Stimulated activated CD4-positive, alpha-beta T cell treated with anti-CD3 and anti-CD28 coated beads, Interleukin-4, amount 100 ng/mL, for 4 hours (primary cell): ENCODE data around the gene RBP4.

Experiments used
- DNase-seq, 2 experiments: peaks; one replicate each; pipeline ENCODE4 v3.0.0-alpha.2; 2020

RBP4 gene

DNA sequence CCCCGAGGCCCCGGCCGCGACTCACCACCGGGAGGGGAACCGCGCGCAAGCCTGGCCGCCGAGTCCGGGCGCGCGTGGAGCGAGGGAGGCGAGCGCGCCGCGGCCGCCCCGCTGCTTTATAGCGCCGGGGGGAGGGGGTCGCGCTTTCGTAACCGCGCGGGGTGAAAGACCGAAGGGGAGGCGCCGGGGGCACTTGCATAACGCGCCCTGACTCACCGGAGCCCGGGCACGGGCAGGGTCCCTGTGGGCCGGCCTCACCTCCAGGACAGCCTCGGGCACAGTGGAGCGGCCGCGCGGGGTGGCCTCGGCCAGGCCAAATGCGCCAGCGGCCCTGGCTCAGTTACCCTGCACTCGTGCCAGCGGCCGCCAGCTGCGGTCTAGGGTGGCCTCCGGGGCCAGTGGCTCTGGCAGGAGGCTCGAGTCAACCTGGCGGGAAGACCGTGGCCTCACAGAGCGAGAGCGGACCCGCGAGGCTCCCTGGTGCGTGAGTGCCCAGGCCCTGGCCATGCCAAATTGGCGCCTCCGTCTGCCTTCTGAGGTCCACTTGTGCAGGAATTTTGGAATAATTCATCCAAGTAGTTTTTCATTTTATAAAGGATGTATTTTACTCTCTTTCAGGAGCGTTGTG is at the start of gene RBP4:
TSS of gene RBP4 (minus strand) at position 90 of the 628 bp plus-strand sequence. CDS start 207 bp downstream, outside the sequence.
- DNase-seq = no peak

DNA sequence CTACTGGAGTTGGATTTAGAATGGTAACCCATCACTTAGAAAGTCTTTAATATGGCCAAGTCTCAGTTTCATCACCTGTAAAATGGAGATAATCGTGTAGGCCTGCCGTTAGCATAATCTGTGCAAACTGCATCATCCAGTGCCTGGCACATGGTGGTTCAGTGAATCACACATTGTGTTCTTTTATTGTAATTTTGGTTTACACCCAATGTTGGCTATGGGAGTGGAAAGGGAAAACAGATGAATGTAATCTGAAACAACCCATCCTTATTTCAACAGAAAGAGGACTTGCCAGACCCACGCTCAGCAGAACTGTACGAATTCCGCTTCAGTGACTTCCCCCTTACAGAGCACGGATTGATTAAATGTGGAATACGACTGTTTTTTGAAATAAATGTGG is 38.8 kb upstream of the RBP4 start:
- DNase-seq = no peak

DNA sequence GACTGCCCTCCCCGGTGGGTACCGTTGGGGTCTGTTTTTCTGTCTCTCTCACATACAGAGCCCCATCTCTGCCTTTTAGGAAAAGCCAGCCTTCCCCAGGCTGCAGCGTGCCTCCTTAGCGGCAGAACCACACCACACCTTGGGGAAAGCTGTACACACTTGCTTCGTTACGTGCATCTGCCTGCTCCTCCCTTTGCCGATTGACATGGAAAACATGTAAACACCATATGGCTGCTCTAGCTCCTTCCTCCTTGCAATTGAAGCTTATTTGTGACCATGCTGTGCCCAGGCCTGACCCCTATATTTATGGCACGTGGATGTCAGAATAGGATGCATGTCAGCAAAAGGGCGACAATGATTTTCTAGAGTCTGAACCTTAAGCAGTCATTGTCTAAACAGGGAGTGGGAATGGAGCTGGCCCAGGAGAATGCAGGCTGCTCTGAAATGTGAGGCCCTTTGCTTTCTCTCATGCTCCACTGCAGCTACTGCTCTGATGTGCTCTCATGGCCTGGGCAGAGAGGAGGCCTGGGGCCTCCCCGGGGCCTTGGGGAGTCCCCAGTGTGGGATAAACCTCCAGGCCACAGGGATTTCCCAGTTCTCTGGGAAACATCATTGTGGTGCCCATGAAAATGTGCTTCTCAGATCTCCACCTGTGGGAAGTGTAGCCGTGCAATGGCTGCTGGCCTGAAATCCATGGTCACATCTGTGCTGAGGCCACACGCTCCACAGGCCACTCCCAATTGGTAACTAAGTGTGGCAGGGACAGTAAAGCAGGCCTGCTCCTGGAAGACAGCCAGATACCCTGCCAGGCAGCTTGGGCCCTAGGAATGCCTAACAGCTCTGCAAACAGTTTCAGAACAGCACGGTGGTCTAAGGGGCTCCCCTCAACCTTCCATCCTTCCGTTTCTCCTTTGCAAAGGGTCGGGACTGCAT is 29.9 kb upstream of the RBP4 start:
- no peak for DNase-seq

DNA sequence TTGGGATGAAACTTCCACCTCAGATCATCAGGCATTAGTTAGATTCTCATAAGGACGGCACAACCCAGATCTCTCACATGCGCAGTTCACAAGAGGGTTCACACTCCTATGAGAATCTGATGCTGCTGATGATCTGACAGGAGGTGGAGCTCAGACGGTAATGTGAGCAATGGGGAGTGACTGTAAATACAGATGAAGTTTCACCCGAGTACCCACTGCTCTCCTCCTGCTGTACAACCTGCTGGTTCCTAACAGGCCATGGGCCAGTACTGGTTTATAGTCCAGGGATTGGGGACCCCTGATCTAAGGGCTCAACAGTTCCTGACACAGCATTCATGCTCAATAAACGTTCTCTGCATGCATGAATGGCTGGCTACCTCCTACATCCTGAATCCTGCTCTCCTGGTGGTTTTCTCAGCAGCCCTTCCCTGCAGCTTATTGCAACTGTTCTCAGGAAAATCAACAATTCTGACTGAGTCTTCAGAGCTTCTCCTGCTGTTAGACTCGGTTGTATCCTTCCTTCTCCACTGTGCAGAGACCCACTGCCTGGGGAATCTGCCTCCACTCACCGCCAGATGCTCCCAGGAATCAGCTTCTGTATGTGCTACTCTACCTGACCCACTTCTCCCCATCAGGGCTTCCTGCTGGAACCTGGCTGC is 28.7 kb upstream of the RBP4 start:
- DNase-seq = no peak

DNA sequence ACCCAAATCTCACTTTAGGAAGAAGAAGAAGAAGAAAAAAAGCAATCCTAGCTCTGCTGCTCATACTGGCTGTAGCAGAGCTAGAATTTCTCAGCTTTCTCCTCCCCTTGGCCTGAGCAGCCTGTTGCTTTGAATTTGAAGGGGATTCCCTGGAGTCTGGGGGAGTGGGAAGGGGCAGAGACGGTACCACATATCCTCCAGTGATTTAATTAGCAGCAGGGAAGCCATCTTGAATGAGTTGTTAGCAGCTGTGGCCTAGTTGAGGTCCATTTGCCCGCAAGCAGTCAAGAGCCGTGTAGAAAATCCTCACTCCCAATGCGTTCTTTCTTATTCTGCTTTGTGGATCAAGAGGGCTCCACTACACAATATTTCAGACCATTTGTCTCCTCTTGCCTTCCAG is 27.8 kb upstream of the RBP4 start:
- no peak for DNase-seq

DNA sequence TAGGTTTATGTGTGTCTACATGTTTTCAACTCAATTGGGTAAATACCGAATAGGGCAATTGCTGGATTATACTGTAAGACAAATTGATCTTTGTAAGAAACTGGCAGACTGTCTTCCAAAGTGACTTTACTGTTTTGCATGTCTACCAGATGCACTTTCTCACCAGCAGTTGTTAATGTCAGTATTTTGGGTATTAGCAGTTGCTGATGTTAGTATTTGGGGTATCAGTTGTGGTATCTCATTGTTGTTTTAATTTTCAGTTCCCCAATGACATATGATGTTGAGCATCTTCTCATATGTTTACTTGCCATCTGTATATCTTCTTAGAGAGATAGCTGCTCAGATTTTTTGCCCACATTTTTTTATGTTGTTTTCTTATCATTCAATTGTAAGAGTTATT is 21.9 kb upstream of the RBP4 start:
- DNase-seq = no peak

DNA sequence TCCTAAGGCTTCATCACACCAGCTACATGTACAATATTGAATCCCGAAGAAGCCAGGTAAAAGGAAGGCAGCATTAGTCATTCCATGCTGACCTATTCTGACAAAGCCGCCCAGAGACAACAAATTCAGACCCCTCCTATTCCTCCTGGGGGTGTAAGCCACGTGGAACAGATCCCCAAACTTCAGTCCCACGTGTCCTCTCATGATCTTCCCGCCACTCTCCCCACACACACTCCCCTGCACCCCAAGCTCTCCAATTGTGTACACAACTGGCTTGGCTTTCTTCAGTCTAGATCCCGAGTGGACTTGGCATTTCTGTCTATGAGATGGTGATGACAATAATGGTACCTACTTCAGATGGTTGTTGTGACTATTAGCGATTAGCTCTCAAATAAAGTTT is 19.9 kb upstream of the RBP4 start:
- no peak for DNase-seq

DNA sequence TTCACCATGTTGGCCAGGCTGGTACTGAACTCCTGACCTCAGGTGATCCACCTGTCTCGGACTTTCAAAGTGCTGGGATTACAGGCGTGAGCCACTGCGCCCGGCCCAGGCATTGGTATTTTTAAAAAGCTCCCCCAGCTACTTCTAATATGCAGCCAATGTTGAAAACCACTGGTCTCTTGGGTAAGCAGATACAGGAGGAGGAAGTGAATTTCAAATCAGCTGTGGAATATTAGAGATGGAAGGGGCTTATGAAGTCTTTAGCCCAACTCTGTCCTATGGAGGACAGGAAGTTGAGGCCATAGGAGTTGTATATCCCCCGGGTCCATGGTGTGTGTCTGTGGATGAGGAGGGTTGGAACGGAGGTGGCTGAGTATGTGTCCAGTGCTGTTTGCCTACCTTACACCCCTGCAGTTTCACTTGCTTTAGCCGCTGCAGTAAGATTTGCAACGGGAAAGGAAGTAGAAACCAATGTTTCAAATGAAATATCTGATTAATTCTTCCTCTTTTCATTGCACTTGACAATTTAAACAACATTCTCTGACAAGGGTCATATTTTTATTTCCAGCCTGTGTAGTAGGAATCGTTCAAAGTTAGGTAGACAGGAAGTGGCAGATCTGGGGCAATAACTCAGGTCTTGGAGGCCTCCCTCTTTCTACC is 14.7 kb upstream of the RBP4 start:
- no peak for DNase-seq

DNA sequence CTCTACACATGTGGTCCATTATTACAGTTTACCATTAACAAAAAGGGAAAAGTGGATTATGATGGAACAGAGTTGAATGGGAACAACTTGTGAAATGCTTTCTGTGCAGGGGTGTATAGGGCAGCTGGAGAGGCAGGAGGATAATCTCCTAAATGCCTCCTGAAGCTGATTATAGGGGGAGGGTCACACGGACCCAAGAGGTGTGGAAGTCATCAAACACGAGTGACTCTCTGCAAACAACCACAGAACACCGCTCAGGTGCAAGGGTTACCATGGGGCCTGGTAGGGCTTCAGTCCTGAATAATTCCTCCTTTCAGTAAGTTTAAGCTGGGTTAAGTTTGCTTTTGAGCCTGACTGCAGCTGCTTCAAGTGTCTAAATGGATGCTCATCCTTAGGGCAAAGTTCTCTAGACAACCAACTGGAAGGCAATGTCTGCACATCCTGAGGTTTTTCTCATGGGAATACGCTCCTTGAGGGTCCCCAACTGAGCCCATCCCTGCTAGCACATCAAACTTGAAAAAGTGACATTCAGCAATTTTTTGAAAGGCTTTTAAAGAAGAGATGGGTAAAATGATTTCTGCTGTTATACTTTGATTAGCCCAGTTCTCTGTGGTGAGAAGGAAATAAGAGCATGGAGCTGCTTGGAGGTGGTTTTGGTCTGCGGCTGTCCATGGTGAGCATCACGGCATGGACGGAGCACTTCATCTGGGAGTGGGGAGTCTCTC is 13.2 kb upstream of the RBP4 start:
- DNase-seq = no peak

DNA sequence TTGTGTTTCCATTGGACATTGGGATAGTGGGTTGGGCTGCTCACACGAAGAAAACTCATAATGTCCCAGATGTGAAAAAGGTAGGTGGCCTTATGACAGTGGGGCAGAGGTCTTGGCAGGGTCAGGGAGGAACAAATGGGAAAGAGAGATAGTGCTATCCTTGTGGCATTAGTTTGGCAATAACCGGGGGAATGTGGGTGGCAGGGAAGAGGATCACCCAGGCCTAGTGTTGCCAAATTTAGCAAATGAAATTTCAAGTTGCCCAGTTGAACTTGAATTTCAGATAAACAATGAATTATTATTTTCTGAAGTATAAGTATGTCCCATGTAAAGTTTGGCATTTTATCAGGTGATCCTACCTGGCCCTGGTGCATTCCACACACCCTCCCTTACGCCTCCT is 12.1 kb upstream of the RBP4 start:
- no peak for DNase-seq

DNA sequence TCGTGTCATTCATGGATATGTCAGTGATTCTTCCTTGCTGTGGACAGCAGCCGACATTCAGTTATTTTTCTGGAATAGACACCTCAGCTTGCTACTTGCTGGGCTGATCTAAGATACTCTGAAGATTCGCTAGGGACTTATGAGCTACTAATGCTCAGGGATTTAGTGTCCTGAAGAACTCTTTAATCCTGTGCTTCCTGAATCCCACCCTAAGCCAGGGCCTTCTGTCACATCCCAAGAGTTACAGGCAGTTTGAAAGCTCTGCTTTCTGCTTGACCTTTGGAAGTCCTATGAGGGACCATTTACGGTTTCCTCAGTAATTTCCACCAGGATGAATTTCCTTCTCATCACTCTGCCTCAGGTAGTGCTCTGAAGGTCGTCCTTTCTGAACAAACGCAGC is 11.3 kb upstream of the RBP4 start, which contains the start of gene PDE6C:
TSS of gene PDE6C (plus strand) at position 227 of the 400 bp plus-strand sequence. CDS start 189 bp downstream, outside the sequence.
- no peak for DNase-seq

DNA sequence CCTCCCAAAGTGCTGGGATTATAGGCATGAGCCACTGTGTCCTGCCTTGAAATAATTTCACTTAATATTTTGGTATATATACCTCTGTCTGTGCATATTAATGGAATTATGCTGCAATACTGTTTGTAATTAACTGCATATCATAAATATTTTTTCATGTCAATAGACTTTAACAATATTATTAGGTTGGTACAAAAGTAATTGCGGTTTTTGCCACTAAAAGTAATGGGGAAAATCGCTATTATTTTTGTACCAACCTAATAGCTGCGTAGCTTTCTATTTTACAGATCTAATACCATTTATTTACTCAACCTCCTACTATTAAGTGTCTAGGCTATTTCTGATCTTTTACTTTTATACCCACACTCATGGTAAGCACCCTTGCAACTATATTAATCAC is 7.4 kb upstream of the RBP4 start:
- DNase-seq = no peak

DNA sequence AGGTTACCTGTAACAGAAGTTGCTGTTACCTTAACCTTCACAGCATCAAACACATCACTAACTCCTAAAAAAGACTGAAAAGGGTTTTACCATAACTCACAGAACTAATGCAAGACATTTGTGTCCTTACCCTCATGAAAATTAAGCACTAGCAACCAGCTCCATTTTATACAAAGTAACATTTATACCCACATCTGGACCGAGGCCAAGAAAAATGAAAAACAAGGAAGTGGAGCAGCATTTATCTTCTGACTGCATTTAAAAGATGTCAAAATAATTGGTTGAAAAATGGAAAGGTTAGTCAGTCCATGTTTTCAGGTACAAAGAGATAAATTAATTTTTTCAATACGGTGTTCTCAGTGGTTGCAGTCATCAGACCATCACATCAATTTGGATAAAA is 3.1 kb upstream of the RBP4 start:
- no peak for DNase-seq

DNA sequence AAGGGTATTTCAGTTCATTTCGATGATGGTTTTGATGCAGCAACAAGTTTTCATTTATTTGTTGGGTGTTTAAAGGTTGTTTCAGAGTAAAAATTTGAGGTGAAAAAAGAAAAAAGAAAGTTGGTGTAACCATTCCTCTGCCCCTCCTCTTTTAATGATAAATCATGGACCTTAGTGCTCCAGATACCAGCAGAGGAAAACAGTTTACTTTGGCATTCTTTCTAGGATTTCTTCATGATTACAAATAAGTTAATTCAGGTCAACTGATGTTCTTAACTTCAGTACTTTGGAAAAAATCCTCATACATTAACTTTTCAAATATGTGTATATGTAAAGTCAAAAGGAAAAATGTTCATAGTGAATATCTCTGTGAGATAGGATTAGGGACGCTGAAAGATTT is 2.0 kb upstream of the RBP4 start:
- no peak for DNase-seq

DNA sequence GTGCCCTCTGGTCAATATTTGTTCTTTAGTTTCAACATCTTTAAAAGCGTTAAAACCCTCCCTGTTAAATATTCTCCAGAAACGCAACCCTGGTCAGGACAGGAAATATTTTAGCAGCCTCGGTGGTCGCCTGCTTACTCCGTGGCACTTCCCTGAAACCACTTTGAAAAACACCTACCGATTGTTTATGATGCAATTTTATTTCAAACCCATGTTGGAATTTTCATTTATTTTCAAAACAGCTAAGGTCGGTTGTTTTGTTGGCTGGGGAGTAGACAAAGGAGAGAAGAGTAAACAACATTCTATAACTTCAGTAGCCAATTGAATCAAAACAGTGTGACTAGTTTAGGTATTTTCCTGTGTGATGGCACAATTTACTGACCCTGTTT is 733 bp upstream of the RBP4 start:
- no peak for DNase-seq

DNA sequence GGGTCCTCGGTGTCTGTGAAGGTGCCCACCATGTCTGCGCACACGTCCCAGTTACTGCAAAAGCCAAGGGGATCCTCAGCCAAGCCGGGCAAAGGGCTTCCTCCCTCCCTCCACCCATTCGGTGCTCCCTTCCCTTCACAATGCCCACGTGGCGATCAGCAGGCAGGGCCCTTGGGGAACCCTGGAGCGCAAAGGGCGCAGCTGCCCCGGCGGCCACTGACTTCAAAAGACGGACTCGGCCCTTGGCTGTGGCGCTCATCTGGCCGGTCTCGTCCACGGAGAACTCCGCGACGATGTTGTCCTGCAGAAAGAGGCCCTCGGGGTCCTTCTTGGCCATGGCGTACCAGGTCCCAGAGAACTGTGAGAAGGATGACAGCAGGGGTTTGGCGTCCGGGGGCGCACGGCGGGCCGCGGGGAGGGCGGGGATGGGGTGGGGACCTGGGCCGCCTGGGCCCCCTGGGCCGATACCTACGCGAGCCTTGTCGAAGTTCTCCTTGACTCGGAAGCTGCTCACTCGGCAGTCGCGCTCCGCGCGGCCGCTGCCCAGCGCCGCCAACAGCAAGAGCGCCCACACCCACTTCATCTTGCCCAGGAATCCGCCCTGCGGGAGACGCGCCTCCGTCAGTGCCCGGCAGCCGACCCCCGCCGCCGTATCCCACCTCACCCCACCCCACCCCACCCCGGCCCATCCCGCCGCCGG is 439 bp downstream of the RBP4 start:
- DNase-seq = no peak

DNA sequence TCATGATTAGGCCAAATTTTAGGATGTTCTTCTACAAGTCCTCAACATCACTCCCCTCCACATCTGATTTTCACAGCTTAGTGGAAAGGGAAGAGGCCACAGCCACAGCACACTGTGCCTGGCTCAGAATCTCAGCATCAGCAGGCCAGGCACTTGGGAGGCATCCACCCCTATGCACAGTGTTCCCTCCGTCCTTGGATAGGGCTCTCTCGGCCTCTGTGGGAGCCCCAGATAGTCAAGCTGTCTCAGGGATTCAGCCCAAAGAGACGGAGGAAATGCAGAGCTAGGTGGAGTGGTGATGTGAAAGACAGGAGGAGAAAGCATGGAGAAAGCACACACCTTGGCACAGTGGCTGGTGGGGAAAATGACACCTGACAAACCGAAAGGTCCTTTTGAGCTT is 1.3 kb downstream of the RBP4 start:
- DNase-seq = no peak

DNA sequence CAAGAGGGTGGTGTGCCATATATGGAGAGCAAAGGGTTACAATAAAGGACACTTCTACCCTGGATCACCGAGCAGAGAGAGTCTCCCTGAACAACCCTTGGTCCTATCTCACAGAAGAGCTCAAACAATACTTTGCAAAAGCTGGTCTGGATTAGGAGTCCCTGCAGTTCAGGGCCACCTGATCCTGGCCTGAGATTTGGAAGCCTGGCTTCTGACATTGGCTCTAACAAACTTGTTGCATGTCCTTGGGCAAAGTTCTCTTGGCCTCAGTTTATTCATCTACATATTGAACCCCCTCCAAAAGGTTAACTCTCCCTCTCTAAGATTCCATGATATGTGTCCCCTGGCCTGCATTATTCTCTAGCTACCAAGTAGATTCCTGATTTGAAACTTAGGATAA is 1.7 kb downstream of the RBP4 start:
- no peak for DNase-seq

DNA sequence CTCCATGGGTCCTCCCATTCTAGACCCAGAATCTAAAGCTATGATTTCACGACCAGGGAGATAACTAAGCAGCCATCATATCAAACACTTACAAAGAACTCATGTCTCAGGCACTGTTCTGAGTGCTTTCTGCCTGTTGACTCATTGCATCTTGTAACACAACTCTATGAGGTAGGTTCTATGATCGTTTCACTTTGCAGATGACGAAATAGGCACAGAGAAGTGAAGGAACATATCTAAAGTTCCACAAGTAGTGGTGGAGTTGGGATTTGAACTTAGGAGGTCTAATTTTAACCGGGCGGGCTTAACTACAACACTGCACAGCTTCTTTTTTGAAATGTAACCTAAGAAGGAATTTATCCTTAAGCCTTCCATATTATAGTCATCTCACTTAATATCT is 2.9 kb downstream of the RBP4 start:
- no peak for DNase-seq

DNA sequence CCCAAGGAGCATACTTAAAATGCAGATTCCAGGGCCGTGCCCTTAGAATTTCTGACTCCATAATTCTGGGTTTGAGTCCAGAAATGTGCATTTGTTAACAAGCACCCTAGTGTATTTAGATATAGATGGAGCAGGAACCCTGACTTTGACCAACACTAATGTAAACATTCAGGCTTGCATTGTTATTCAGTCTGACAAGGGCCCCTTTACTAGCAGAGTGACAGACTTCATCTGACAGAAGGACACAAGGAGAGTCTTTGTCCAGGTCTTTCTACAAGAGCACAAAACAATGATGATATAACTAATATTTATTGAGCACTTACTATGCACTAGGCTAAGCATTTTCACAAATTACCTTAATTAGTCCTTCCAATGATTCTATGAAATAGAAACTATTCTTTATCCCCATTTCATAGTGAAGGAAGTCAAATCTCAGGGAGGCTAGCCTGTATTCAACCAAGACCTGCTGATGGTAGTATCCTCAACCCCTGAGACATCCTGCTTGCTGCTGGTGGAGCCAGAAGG is 3.9 kb downstream of the RBP4 start:
- DNase-seq = no peak

DNA sequence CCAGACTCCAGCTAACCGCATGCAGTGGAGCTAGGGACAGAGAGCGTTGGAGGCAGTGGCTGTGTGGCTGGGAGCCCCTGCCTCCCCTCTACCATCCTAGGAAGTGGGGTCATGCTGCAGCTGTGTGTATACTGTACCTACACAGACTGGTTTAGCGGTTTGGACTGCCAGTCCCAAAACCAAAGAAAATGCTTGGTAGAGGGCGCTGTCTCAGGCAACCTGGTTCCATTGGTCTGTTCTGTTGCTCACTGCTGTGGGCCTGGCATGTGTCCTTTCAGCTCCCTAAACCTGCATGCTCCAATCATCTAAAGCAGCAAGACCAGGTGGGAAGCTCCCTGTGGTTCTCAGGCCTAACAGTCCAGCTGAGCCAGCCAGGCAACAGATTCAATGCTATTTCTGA is 4.5 kb downstream of the RBP4 start:
- DNase-seq = no peak
